Activated CD8-positive, alpha-beta memory T cell treated with anti-CD3 and anti-CD28 coated beads for 1 hour (primary cell): Measurements from ENCODE around the gene PARD3.

Experiments used
- DNase-seq, 2 donors: peaks; one replicate each; pipeline ENCODE4 v3.0.0-alpha.2; 2020; ENCODE audit warnings: low read depth in 1 of 2; ENCODE audit errors: extremely low read depth in 1 of 2

PARD3 gene

GRCh38 chr10:34157501-34157900, 657.6 kb downstream of the PARD3 start:
- no peak for DNase-seq

DNA sequence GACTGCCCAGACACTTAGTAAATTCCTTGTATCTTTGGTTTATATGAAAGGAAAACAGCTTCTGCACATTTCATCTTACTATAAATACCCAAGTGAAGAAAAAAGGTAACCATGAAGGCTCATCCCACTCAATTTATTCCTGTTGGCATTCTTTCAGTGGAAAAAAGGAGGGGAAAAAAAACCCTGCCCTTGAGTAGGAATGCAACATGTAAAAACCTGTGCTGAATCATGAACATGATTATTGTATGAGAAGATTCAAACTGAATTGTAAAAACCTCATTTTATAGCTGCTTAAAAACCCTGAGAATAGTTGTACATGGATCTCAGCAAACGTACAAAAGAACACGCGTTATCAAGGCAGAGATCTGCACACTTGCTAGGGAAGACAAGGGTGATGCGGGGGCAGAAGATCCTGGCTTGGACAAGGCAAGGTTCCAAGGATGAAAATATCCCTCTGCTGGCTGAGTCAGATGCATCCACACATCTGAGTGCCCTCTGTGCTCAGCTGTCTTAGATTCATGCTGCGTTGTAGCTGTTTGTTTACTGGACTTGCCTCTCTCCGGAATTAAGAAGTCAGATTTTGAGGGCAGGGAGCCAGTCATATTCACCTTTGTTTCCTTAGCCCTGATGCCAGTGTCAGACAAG, 658.2 kb downstream of the PARD3 start:
- no peak for DNase-seq

DNA sequence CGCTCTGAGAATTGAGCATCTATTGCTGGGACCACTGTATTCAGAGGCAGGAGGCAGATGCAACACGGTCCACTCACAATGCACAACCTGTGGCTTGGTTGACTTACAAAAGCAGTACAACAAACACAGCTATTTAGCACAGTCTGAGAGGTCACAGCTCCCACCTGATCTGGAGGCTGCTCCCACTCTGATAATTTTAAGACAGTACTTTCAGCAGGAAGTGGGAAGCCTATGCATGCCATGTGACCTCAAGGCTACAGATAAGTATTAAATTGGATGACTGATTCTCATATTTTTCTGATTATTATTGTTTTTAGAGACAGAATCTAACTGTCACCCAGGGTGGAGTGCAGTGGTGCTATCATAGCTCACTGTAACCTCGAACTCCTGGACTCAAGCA, 659.3 kb downstream of the PARD3 start:
- DNase-seq, result no peak

DNA sequence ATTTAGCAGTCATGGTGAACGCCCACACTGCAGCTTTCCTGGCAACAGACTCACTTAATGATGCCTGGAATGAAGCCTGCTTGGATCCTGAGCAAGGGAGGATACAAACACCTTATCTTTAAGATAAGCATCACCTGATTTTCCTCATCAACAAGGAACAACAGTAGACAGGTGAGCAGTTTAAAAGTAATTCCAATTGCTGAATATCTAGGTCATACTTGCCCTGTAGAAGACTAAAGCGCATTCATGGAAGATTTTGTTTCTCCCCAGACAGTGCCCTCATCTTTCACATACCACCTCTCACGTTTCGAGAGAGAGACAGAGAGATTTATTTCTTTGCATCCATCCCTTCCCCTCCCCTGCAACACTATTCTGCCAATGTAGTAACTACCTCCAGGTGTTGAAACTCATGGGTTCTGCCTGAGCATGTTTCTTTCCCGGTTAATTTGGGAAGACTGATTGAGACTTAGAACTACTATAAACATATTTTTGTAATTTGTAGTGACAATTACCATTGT, 660.7 kb downstream of the PARD3 start:
- no peak for DNase-seq

- DNase-seq, result no peak
Observed at GRCh38 chr10:34153663-34154382, 661.3 kb downstream of the PARD3 start.

GRCh38 chr10:34152434-34152833, 662.7 kb downstream of the PARD3 start:
- DNase-seq, result no peak

GRCh38 chr10:34151931-34152330, 663.2 kb downstream of the PARD3 start:
- DNase-seq, result no peak

DNA sequence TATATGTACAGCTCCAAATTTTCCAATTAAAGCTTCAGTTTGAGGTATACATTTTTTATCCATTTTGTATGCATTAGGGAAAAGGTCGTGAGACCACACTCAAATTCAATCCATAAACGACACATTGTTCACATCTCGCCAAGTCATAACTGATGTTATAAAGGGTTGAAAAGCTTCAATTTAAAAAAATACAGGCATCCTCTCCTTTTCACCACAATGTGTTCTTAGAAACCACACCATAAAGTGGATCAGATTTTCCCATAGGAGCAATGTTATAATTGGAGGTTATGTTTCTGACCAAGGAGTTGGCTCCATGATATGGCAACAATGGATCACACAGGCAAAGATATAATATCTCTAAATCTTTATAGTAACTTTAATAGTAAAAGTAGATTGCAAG, 663.6 kb downstream of the PARD3 start:
- DNase-seq, result no peak

- no peak for DNase-seq
Observed at GRCh38 chr10:34150103-34150502, 665.0 kb downstream of the PARD3 start.

DNA sequence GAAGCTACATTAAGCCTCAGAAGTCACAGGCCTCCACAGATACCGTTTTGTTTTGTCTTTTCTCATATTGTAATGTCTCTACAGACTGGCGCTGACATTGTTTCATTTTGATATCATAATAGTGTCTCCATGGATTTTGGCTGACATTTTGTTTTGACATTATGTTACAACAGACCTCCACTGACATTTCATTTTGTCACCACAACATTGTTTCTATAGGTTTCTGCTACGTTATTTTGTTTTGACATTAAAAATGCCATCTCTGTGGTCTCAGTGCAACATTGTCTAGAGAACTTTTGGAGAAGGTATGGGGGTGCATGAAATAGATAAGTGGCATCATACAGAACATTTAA, 666.8 kb downstream of the PARD3 start:
- no peak for DNase-seq

DNA sequence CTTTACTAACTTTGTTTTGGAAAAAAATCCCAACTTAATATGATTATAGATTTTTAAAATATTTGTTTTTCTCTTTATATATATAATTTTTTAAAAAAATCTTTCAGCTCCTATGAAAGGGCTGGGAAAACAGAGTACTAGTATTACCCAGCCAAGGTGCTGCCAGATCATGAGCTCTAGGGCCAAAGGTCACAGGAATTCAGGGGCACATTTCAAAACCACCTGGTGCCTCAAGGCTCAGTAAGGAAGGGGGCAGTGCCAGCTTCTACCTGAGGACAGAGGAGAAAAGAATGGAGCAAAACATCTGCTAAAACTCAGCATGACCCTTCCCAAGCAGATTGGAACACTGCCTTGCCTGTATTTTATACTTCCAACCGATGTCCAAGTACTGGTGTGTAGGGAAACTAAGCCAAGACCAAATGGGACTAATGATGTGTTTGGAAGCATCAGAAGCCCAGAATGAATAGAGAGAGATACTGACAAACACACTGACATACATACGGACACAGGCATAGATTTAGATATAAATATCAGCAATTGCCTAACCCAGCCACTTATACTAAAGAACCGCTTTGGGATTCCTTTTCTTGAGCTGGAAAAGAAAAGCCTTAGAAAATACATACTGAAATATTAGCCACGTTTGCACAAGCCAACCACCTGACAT, 667.3 kb downstream of the PARD3 start:
- DNase-seq, result no peak

DNA sequence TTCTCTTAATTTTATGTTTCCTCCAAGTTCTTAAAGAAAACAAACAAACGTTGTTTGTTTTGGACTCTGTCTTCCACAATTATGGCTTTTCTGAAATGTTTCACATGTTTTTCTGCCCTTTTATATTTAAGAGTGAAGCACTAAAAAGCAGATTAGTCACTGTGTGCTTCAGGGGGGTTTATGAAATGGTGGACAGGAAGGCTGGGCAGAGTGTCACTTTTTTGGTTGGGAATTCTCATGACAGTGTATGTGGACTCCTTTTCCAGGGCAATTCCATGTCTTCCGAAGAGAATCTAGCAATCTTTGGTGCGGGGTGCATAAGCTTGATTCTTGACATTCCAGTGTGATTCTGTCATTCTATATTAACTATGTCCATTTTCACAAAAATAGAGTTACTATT, 669.4 kb downstream of the PARD3 start:
- no peak for DNase-seq

GRCh38 chr10:34143466-34143865, 671.6 kb downstream of the PARD3 start:
- DNase-seq, result no peak

DNA sequence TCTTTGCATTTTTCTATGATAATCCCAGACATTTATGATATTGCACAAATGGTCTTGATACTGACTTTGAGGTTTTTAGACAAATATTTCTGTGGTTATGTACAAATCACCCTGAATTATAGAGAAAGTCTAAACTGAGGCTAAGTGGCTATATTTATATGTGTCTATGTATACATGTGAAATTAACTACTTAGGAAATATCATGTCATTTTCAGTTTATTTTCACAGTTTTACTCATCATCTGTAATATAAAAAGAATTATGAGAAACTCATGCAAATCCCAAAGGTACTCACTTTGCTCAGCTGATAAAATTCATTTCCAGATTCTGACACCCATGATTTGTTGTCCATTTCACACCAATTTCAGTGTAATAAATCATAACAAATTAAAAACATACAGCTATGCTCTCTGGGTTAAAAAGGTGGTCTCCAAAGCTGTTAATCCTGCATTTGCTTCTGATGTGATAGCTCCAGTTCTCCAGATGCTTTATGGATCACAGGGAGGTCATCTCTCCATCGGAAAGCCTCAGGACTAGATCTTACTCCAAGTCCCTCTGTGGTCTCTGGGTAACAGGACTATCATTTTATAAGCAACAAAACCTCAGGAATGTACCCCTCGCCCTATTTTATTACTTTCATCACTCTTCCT, 673.9 kb downstream of the PARD3 start:
- DNase-seq, result no peak

DNA sequence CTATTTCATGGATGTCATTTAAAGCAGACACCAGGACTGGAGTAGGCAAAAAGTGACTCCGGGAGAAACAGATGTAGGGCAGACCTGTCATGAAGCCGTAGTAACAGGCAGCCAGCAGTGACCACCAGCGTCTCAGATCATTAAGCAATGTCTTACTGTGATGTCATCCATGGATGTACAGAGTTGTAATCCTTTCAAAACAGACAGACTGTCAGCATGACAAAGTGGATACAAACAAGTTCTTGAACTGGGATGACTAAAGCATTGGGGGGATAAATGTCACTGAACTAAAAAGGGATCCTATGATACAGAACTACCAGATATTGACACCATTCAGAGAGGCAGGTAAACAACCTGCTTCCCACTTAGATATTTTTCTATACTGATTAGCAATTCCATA, 675.5 kb downstream of the PARD3 start:
- DNase-seq, result no peak

DNA sequence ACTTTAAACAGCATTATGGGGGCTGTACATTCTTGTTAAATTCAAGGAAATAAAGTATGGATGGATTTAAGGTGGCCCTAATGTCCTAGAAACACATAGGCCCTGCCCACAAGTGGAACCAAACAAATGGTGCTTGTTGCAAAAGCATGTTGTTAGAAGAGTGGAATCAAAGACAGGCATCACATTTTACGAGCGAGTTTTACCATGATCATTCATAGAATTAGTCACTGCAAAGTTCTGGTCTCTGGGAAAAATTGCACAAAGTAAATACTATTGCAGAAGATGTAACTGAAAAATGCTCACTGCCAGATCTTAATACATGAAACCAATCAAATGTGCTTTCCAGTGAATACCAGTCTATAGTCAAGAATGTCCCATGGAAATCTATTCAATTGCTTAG, 677.1 kb downstream of the PARD3 start:
- no peak for DNase-seq

DNA sequence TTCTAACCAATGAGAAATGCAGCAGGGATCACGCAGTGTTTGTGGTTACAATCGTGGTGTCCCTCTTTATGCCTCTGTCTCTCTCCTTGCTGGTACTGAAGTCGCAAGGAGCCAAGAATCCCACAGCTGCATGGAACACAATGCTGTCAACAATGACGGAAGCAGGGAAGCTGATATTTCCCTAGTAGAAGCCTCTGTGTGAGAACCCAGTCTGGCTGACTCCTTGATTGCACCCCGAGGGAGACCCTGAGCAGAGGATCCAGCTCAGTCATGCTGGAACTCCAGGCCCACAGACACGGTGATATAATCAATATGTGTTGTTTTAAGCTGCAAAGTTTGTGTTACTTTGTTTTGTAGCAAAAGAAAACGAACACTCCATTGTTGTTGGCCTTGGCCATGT, 677.9 kb downstream of the PARD3 start:
- DNase-seq, result no peak

DNA sequence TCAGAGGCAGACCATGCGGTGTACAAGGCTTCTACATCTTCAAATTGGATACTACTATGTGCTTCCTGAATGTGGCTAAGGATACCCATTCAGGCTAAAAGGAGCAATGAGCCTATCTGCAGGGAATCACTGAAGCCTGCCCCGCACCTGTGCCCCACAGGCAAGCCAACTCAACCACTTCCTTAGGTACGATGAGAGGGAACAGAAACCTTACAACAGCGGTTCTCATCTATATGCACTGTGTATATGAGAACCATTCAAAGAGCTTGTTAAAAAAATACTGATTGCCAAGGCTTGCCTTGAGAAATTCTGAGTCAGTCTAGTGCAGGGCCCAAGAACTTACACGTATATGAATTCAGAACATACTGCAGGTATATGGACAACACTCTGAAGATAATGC, 679.6 kb downstream of the PARD3 start:
- DNase-seq, result no peak

GRCh38 chr10:34134602-34135001, 680.5 kb downstream of the PARD3 start:
- DNase-seq, result no peak

GRCh38 chr10:34133406-34133805, 681.7 kb downstream of the PARD3 start:
- DNase-seq, result no peak

DNA sequence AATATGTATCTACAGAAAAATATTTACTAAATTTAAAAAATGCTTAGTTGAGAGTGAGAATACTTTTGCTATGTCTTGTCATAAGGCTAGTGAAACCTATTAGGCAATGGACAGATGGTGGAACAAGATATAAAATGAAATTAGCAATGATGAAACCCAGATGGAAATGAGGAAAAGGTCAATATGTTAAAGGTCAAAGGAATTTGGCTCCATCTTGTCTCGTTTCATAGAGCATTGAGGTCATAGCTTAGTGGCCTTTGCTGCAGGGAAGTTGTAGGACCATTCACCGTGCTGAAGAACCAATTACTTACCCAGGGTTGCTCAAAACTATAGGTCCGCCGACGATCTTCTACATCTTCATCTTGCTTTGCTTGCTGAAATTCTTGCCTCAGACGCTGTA, 683.9 kb downstream of the PARD3 start:
- no peak for DNase-seq

- no peak for DNase-seq
Observed at GRCh38 chr10:34127676-34128075, 687.4 kb downstream of the PARD3 start.
